ENCODE results near the gene ERBB4.

DNA sequence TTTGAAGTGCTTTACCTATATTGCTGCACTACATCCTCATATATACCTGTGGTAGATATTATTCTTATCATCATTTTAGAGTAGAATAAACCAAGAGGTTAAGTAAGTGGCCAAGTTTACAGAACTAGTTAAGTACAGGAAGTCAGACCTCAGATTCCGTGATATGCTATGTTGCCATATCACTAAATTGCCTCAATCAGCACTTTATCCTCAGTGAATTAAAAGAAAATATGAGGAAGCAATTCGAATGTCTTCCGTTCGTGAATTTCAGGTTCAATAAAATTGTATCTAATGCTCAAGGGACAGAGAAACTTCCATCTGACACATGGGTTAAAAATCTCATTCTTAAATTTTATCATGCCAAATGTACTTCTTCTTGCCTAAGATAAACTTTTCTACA lies 1133.6 kb downstream of the ERBB4 start:
- TF ChIP-seq, protein P1, sequence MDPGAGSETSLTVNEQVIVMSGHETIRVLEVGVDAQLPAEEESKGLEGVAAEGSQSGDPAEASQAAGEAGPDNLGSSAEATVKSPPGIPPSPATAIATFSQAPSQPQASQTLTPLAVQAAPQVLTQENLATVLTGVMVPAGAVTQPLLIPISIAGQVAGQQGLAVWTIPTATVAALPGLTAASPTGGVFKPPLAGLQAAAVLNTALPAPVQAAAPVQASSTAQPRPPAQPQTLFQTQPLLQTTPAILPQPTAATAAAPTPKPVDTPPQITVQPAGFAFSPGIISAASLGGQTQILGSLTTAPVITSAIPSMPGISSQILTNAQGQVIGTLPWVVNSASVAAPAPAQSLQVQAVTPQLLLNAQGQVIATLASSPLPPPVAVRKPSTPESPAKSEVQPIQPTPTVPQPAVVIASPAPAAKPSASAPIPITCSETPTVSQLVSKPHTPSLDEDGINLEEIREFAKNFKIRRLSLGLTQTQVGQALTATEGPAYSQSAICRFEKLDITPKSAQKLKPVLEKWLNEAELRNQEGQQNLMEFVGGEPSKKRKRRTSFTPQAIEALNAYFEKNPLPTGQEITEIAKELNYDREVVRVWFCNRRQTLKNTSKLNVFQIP (CRISPR knock-in tag; IDR thresholded peaks at IDR 0.05; ENCODE audit: borderline replicate concordance, low read depth), result no peak
- TF ChIP-seq OSR1 (CRISPR knock-in tag; IDR thresholded peaks at IDR 0.05), result no peak

Data from SK-N-SH treated with all-trans-retinoic acid at 6 μM for 48 hours (cell line).